GM12878 (cell line): ENCODE data around the gene SULT2B1. TPM values are rescaled to one million over a fixed set of nuclear protein-coding genes. Genes with fewer than 3 reads are reported as not detected.

Experiments used
- ATAC-seq: fragments of 200-7000 bp; cut with Tn5 transposase; 3 replicates; pipeline ENCODE4 v1.9.1; 2020; ENCODE audit warnings: mild to moderate bottlenecking, moderate library complexity
- BruUV-seq: library from RNA; stranded (reverse); fragments of 400-500 nt; replicated peaks from 2 replicates; lab custom pipeline; 2021; lab: Mats Ljungman, UMichigan
- CTCF ChIA-PET: fragments of 300-600 bp; sonication (Branson Sonifier 250); formaldehyde crosslinking; extraction: SDS; loops from one replicate; lab custom pipeline; 2021; ENCODE audit warnings: inconsistent platforms; lab: Yijun Ruan, JAX
- POLR2A ChIA-PET: fragments of 350-600 bp; formaldehyde crosslinking; extraction: SDS; loops from one replicate; lab custom pipeline; 2021; ENCODE audit warnings: inconsistent platforms; lab: Charles Lee
- RAD21 ChIA-PET: fragments of 300-600 bp; sonication (Branson Sonifier 250); formaldehyde crosslinking; loops from one replicate; lab custom pipeline; 2023; ENCODE audit warnings: antibody characterized with exemption; ENCODE audit not compliant: unreplicated experiment; lab: Charles Lee
- SMC1A ChIA-PET: fragments of 300-600 bp; sonication (Branson Sonifier 250); formaldehyde crosslinking; loops from one replicate; lab custom pipeline; 2023; ENCODE audit not compliant: unreplicated experiment, uncharacterized antibody; lab: Charles Lee
- DNase-seq: peaks from one replicate; pipeline ENCODE4 v3.0.0-alpha.2; 2011; ENCODE audit warnings: low read depth, low spot score
- FAIRE-seq: peaks from 3 replicates; lab custom pipeline; 2011; peaks lifted over from hg19 to GRCh38; lab: Jason Lieb, UNC
- H2AFZ ChIP-seq: 2 replicates; pipeline ENCODE4 v1.6.0; 2011; ENCODE audit warnings: low read depth, low read length, control low read depth; ENCODE audit not compliant: control insufficient read depth
- H3K27ac ChIP-seq: 2 replicates; pipeline ENCODE4 v1.5.1; 2011; ENCODE audit warnings: control low read depth; ENCODE audit not compliant: control insufficient read depth, insufficient read depth
- H3K27me3 ChIP-seq, 2 experiments: replicated peaks in 1 of 2; 2 replicates each; pipeline versions ENCODE4 v1.6.0 to v1.6.1; 2011; ENCODE audit warnings: low read length in 1 of 2; ENCODE audit not compliant: control insufficient read depth in 2 of 2, insufficient read depth in 2 of 2
- H3K36me3 ChIP-seq, 2 experiments: 2 replicates each; pipeline ENCODE4 v1.5.1; 2011; ENCODE audit warnings: low read length in 1 of 2; ENCODE audit not compliant: control insufficient read depth in 2 of 2, insufficient read depth in 2 of 2
- H3K4me1 ChIP-seq: 2 replicates; pipeline ENCODE4 v1.6.1; 2011; ENCODE audit warnings: mild to moderate bottlenecking, low read length, moderate library complexity, mixed read lengths; ENCODE audit not compliant: control insufficient read depth, insufficient read depth
- H3K4me2 ChIP-seq: 2 replicates; pipeline ENCODE4 v1.6.0; 2011; ENCODE audit warnings: control low read depth; ENCODE audit not compliant: control insufficient read depth, insufficient read depth
- H3K4me3 ChIP-seq: fragments of 200-600 bp; sonication (generic); 2 replicates; pipeline ENCODE4 v1.5.1; 2016
- H3K79me2 ChIP-seq: 2 replicates; pipeline ENCODE4 v1.6.0; 2011; ENCODE audit warnings: low read length; ENCODE audit not compliant: control insufficient read depth, insufficient read depth
- H3K9ac ChIP-seq: 2 replicates; pipeline ENCODE4 v1.8.0; 2011; ENCODE audit warnings: low read length, control low read depth, mixed read lengths; ENCODE audit not compliant: control insufficient read depth, insufficient read depth
- H3K9me3 ChIP-seq: replicated peaks from 3 replicates; pipeline ENCODE4 v1.5.1; 2011; ENCODE audit warnings: mild to moderate bottlenecking, low read length; ENCODE audit not compliant: control insufficient read depth, insufficient read depth
- H4K20me1 ChIP-seq: 2 replicates; pipeline ENCODE4 v1.6.0; 2011; ENCODE audit not compliant: control insufficient read depth, insufficient read depth
- ATF7 ChIP-seq: fragments of 450-650 bp; IDR thresholded peaks from 2 replicates; pipeline ENCODE4 v1.6.1; 2016; ENCODE audit warnings: low read depth, mild to moderate bottlenecking
- CBX5 ChIP-seq: sonication (generic); IDR thresholded peaks from 2 replicates; pipeline ENCODE4 v1.6.1; 2016; ENCODE audit warnings: low read depth, moderate library complexity, mild to moderate bottlenecking, inconsistent platforms
- E2F4 ChIP-seq: IDR thresholded peaks from 2 replicates; pipeline ENCODE4 v1.6.1; 2012; ENCODE audit warnings: low read depth, low read length, improper control_type of control experiment
- HDAC2 ChIP-seq: fragments of 200-600 bp; sonication (generic); IDR thresholded peaks from 2 replicates; pipeline ENCODE4 v1.6.1; 2017
- LARP7 ChIP-seq: fragments of 450-650 bp; IDR thresholded peaks from 2 replicates; pipeline ENCODE4 v1.6.1; 2017; ENCODE audit warnings: mild to moderate bottlenecking
- MAX ChIP-seq: IDR thresholded peaks from 2 replicates; pipeline ENCODE4 v1.6.1; 2012; ENCODE audit warnings: low read depth, low read length, improper control_type of control experiment
- NKRF ChIP-seq: fragments of 450-650 bp; conservative IDR thresholded peaks from 2 replicates; pipeline ENCODE4 v1.6.1; 2017; ENCODE audit warnings: mild to moderate bottlenecking, moderate library complexity
- NR2F1 ChIP-seq: fragments of 450-650 bp; conservative IDR thresholded peaks from 2 replicates; pipeline ENCODE4 v1.6.1; 2017; ENCODE audit warnings: mild to moderate bottlenecking
- REST ChIP-seq: IDR thresholded peaks from 2 replicates; pipeline ENCODE4 v1.6.1; 2012; ENCODE audit warnings: mild to moderate bottlenecking, low read depth, low read length
- ZBTB33 ChIP-seq: fragments of 450-650 bp; IDR thresholded peaks from 2 replicates; pipeline ENCODE4 v1.6.1; 2017; ENCODE audit warnings: mild to moderate bottlenecking
- ZNF274 ChIP-seq: IDR thresholded peaks from one replicate; pipeline ENCODE4 v1.8.0; 2011; ENCODE audit not compliant: insufficient read length, insufficient read depth
- WGBS: methylation state at CpG from one replicate; pipeline ENCODE4 v1.1.6; 2016; ENCODE audit warnings: low lambda C conversion rate; ENCODE audit not compliant: insufficient replicate concordance, insufficient coverage; ENCODE audit errors: missing lambda C conversion rate; 5-methylcytosine and 5-hydroxymethylcytosine counted together
- in situ Hi-C: fragments of 300-500 bp; cut with MboI; formaldehyde crosslinking; loops from 9 replicates; pipeline ENCODE4 v1.14.3; 2018; ENCODE audit warnings: mixed read lengths
- intact Hi-C: fragments of 100-400 bp; cut with micrococcal nuclease; formaldehyde crosslinking; loops from one replicate; pipeline ENCODE4 v1.14.2; 2022; ENCODE audit not compliant: unreplicated experiment
- polyA plus RNA-seq, 11 experiments: library from polyadenylated mRNA; depleted of rRNA in 4 of 11; unstranded in 6 of 11; stranded (reverse) in 5 of 11; fragments of >200 nt; fragmentation: Nextera tagmentation in 4 of 11; fragmentation: Illumina TruSeq in 1 of 11; extraction: Ambion mirVana in 4 of 11; extraction: Trizol in 1 of 11; gene quantifications; 1 replicate in 1 of 11; 2 replicates in 10 of 11; pipeline versions ENCODE4 v1.2.1 to v1.2.3, GENCODE V29; 2011 to 2016; ENCODE audit warnings: inconsistent platforms in 2 of 11, missing spikeins in 2 of 11, low read depth in 1 of 11
- total RNA-seq, 4 experiments: library from RNA; depleted of rRNA in 3 of 4; stranded (reverse); fragments of >200 nt in 3 of 4; fragmentation: Illumina TruSeq in 1 of 4; extraction: Trizol in 1 of 4; gene quantifications; 2 replicates each; pipeline versions ENCODE4 v1.2.1 to v1.2.3, GENCODE V29; 2013 to 2021

Gene SULT2B1
- total and polyA plus RNA-seq, 10 of the 15 experiments (the other 5 are each of a cell fraction or from before 2014, with no cell fraction given) = 0.11 to 0.14 TPM; not detected in 8

- ChIA-PET SMC1A (interaction anchor here (0.7 to 2.7 kb wide), 4 partner anchors 15 to 112 kb away, joined by 3 to 15 read pairs (median 4); no protein-coding TSS in a partner anchor), POLR2A (interaction anchor here (0.6 to 6.6 kb wide), 15 partner anchors 10 to 1357 kb away, joined by 3 to 62 read pairs (median 3); partner anchors contain the start of genes CA11, EMP3, GYS1 and RUVBL2), CTCF (interaction anchor here (0.6 to 1.3 kb wide), 6 partner anchors 14 to 353 kb away, joined by 3 to 6 read pairs (median 3); partner anchors contain the start of gene CA11), RAD21 (interaction anchor here (0.6 to 1.6 kb wide), 8 partner anchors 9 to 710 kb away, joined by 3 to 15 read pairs (median 6); no protein-coding TSS in a partner anchor)
- H3K79me2 ChIP-seq = peaks cover 55% of the 10 kb centered on the region
- peak; percentile 97 for FAIRE-seq
- H3K9me3 ChIP-seq = no peaks in the 10 kb centered on the region
- peak within 1 kb of the TSS; percentile 95 for H3K27ac ChIP-seq
- H3K4me1 ChIP-seq = peaks cover 24% of the 10 kb centered on the region
- peak within 1 kb of the TSS; percentile 82 for H2AFZ ChIP-seq
- peak within 1 kb of the TSS; percentile 99 for H3K9ac ChIP-seq
- in situ Hi-C loops (no loop called here), intact Hi-C loops (no loop called here)
- no peaks in the 10 kb centered on the region for H3K27me3 ChIP-seq
- WGBS = under 1% methylated on average over 69 of the region's 69 CpGs
- peak; percentile 98 for DNase-seq
- H4K20me1 ChIP-seq = peaks cover 14% of the 10 kb centered on the region
- peak; percentile 85 for ATAC-seq
- peaks cover 27% of the 10 kb centered on the region in 2 experiments for H3K36me3 ChIP-seq
- H3K4me3 ChIP-seq = peak within 1 kb of the TSS; percentile 99
- no TSS peak for BruUV-seq
- H3K4me2 ChIP-seq = peak within 1 kb of the TSS; percentile 88
- TF ChIP-seq ATF7 (peak; percentile 92), E2F4 (no peak), NKRF (peak; percentile 80), LARP7 (no peak; the same call in 1 of the 2 replicates), ZBTB33 (no peak), MAX (peak; percentile 68; the same call in 1 of the 2 replicates), HDAC2 (peak; percentile 56; the same call in 1 of the 2 replicates), ZNF274 (no peak), REST (peak; percentile 32), NR2F1 (0 out of 2 replicates have a peak, but pooled peaks have one; percentile 28), CBX5 (0 out of 2 replicates have a peak, but pooled peaks have one; percentile 20)
These were observed 67.1 kb downstream of the SULT2B1 start, which contains the start of the genes RPL18 and SPHK2 for GRCh38 chr19:48618916-48619691. Gene RPL18, minus strand, starts transcription at chr19:48619178. Its CDS starts 35 bp downstream, at chr19:48619143. Gene SPHK2, plus strand, starts transcription at chr19:48619506. Its CDS starts 1,009 bp downstream, at chr19:48620515.
